Stomach (tissue), 4 donors: Measurements from ENCODE around the gene CBX8.

Experiments used
- POLR2AphosphoS5 ChIP-seq, 3 donors: sonication (generic); formaldehyde crosslinking; IDR thresholded peaks; one replicate each; pipeline ENCODE4 v1.6.1; 2016; ENCODE audit warnings: antibody characterized with exemption in 3 of 3
- TF ChIP-seq, protein P1 (sequence below), 7 experiments: fragments of 450-650 bp in 4 of 7; fragments of 200-600 bp in 3 of 7; sonication (generic) in 3 of 7; IDR thresholded peaks; one replicate each; pipeline ENCODE4 v1.5.1; 2016 to 2019; ENCODE audit warnings: antibody characterized with exemption in 7 of 7, control low read depth in 2 of 7, mild to moderate bottlenecking in 1 of 7

DNA sequence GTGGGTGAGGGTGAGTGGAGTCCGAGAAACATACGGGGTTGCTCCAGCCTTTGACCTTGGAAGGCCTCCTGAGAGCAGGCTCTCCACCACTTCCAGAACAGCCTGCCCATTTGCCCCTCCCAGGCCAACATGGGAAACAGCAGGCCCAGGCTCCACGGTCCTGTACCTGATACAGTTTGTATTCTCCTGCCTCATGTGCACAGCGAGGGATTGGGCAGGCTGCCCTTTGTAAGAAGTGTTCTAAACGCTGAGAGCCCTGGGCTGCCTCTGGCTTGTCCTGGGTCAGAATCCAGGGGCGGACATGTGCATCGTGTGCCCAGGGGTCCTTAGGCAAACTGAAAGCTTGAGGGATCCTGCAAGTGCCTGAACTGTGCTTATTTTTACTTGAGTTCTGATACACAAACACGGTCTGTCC, 22.3 kb downstream of the CBX8 start:
- TF ChIP-seq, protein P1, sequence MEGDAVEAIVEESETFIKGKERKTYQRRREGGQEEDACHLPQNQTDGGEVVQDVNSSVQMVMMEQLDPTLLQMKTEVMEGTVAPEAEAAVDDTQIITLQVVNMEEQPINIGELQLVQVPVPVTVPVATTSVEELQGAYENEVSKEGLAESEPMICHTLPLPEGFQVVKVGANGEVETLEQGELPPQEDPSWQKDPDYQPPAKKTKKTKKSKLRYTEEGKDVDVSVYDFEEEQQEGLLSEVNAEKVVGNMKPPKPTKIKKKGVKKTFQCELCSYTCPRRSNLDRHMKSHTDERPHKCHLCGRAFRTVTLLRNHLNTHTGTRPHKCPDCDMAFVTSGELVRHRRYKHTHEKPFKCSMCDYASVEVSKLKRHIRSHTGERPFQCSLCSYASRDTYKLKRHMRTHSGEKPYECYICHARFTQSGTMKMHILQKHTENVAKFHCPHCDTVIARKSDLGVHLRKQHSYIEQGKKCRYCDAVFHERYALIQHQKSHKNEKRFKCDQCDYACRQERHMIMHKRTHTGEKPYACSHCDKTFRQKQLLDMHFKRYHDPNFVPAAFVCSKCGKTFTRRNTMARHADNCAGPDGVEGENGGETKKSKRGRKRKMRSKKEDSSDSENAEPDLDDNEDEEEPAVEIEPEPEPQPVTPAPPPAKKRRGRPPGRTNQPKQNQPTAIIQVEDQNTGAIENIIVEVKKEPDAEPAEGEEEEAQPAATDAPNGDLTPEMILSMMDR (IDR thresholded peaks at IDR 0.05) = no peak
- no peak for TF ChIP-seq POLR2AphosphoS5 (IDR thresholded peaks at IDR 0.05)
